Measurements from ENCODE around the gene C22orf23.

The C22orf23 gene

GRCh38 chr22:37898441-37899181 is 54.8 kb downstream of the C22orf23 start:
- Mint-ChIP-seq H3K9me3 (no peaks in the 10 kb centered on the region), H3K27ac (no peak overlapping the region)
- no peak for ATAC-seq (replicated peaks)

GRCh38 chr22:37897807-37898206 is 55.6 kb downstream of the C22orf23 start:
- Mint-ChIP-seq H3K27me3 (no peaks in the 10 kb centered on the region), H3K4me3 (no peak overlapping the region), H3K27ac (peak overlapping the region; percentile 39), H3K4me1 (peaks cover 7 to 23% of the 10 kb centered on the region in 2 donors), H3K9me3 (no peaks in the 10 kb centered on the region), H3K36me3 (peaks cover 9% of the 10 kb centered on the region in 2 donors)
- DNase-seq (no peak), ATAC-seq (replicated peaks) (no peak)

More at GRCh38 chr22:37898441-37899181, 54.8 kb downstream of the C22orf23 start:
- H3K4me1 Mint-ChIP-seq = peaks cover 7 to 23% of the 10 kb centered on the region in 2 donors
- no peak overlapping the region for H3K4me3 Mint-ChIP-seq
- H3K27me3 Mint-ChIP-seq = no peaks in the 10 kb centered on the region
- DNase-seq = no peak
- H3K36me3 Mint-ChIP-seq = peaks cover 3 to 4% of the 10 kb centered on the region in 2 donors

DNA sequence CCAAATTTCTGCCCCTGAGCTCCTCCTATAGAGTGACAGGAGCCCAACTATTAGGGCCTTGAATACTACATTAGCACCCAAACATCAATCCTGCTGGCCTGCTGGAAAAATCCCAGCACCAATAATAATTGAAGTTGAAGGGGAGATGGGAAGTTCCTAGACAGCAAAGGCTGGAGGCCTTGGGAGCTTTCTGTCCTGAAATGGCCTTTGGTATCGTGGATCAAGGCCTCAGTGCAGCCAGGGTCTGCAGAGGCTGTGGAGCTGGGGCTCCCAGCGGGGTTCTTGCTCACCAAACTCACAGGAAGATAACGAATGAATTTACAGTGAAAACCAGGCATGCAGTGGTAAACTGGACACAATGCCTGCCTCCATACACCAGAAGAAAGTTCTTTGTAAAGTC is 56.5 kb downstream of the C22orf23 start:
- H3K27ac Mint-ChIP-seq = peak overlapping the region; percentile 93
- peaks cover 13 to 14% of the 10 kb centered on the region in 2 donors for H3K36me3 Mint-ChIP-seq
- no peak overlapping the region for H3K4me3 Mint-ChIP-seq
- no peaks in the 10 kb centered on the region for H3K27me3 Mint-ChIP-seq
- no peak for ATAC-seq (replicated peaks)
- DNase-seq = no peak
- H3K9me3 Mint-ChIP-seq = no peaks in the 10 kb centered on the region
- H3K4me1 Mint-ChIP-seq = peaks cover 7 to 23% of the 10 kb centered on the region in 2 donors

DNA sequence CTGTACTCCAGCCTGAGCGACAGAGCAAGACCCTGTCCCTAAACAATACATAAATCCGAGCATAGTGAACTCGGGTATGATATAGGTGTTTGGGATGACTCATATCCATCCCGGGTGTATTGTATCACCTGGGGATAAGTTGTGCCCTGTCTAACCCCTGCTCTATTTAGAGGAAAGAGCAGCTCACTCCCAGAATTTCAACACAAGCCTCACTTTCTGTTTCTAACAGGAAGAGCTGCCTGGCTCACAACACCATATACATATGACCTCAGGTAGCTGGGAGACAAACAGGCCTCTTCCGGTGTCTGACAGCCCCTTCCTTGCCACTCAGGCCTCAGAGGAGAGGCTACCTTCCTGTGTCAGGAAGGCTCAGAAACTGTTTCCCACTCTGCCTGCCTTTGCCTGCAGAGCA is 57.2 kb downstream of the C22orf23 start:
- no peak for DNase-seq
- H3K9me3 Mint-ChIP-seq = no peaks in the 10 kb centered on the region
- H3K4me1 Mint-ChIP-seq = peaks cover 7 to 23% of the 10 kb centered on the region in 2 donors
- peak overlapping the region in 1 of 2 donors; percentile 22 for H3K4me3 Mint-ChIP-seq
- ATAC-seq (replicated peaks) = peak; percentile 88 to 90
- peak overlapping the region; percentile 93 for H3K27ac Mint-ChIP-seq
- H3K27me3 Mint-ChIP-seq = no peaks in the 10 kb centered on the region
- peaks cover 19% of the 10 kb centered on the region in 2 donors for H3K36me3 Mint-ChIP-seq

GRCh38 chr22:37894939-37895670 is 58.3 kb downstream of the C22orf23 start:
- peaks cover 19 to 20% of the 10 kb centered on the region in 2 donors for H3K36me3 Mint-ChIP-seq
- peaks cover 7 to 23% of the 10 kb centered on the region in 2 donors for H3K4me1 Mint-ChIP-seq
- H3K27ac Mint-ChIP-seq = peak overlapping the region; percentile 56
- ATAC-seq (replicated peaks) (no peak), DNase-seq (no peak)
- no peaks in the 10 kb centered on the region for H3K9me3 Mint-ChIP-seq
- no peak overlapping the region for H3K4me3 Mint-ChIP-seq
- no peaks in the 10 kb centered on the region for H3K27me3 Mint-ChIP-seq

GRCh38 chr22:37893583-37893983 is 59.8 kb downstream of the C22orf23 start:
- Mint-ChIP-seq H3K36me3 (peaks cover 20 to 24% of the 10 kb centered on the region in 2 donors), H3K4me1 (peaks cover 7 to 23% of the 10 kb centered on the region in 2 donors), H3K27me3 (no peaks in the 10 kb centered on the region), H3K9me3 (no peaks in the 10 kb centered on the region), H3K4me3 (no peak overlapping the region), H3K27ac (peak overlapping the region; percentile 27)
- ATAC-seq (replicated peaks) (no peak), DNase-seq (no peak)
